K562 (cell line): ENCODE measurements around the gene GLIPR2. TPM values are rescaled to one million over a fixed set of nuclear protein-coding genes. Genes with fewer than 3 reads are reported as not detected.

Source experiments
- ATAC-seq: fragments of 200-7000 bp; cut with Tn5 transposase; 3 replicates; pipeline ENCODE4 v1.9.1; 2020; ENCODE audit warnings: moderate library complexity
- BruUV-seq: library from RNA; stranded (reverse); fragments of 400-500 nt; replicated peaks from 2 replicates; lab custom pipeline; 2021; lab: Mats Ljungman, UMichigan
- CTCF ChIA-PET: fragments of 300-600 bp; formaldehyde crosslinking; extraction: SDS; loops from one replicate; lab custom pipeline; 2021; ENCODE audit warnings: low intra/inter-chr PET ratio; lab: Yijun Ruan, JAX
- POLR2A ChIA-PET: fragments of 300-600, 350-650 bp; sonication (Branson Sonifier 250); formaldehyde crosslinking; extraction: SDS; loops from one replicate; lab custom pipeline; 2021; ENCODE audit warnings: antibody characterized with exemption, inconsistent platforms; lab: Yijun Ruan, JAX
- DNase-seq, 4 experiments: peaks; one replicate each; pipeline versions ENCODE4 v3.0.0 to v3.0.0-alpha.2; 2011 to 2018; ENCODE audit warnings: low spot score in 3 of 4, mixed read lengths in 3 of 4; ENCODE audit errors: extremely low read depth in 1 of 4
- FAIRE-seq: peaks from 2 replicates; lab custom pipeline; 2011; peaks lifted over from hg19 to GRCh38; lab: Jason Lieb, UNC
- H2AFZ ChIP-seq: 2 replicates; pipeline ENCODE4 v1.6.0; 2011; ENCODE audit warnings: low read depth, low read length, control low read depth, inconsistent platforms
- H3K27ac ChIP-seq: fragments of 200-600 bp; 3 replicates; pipeline ENCODE4 v1.8.0; 2011; ENCODE audit warnings: low read depth, mild to moderate bottlenecking, control low read depth, inconsistent platforms, low read length, moderate library complexity, mixed read lengths; ENCODE audit errors: extremely low read depth
- H3K27me3 ChIP-seq, 2 experiments: fragments of 300-600 bp in 1 of 2; 2 replicates in 1 of 2; 3 replicates in 1 of 2; pipeline versions ENCODE4 v1.6.0 to v1.8.0; 2011; ENCODE audit warnings: inconsistent platforms in 2 of 2, low read length in 2 of 2, mild to moderate bottlenecking in 1 of 2, mixed read lengths in 1 of 2, moderate library complexity in 1 of 2; ENCODE audit not compliant: control insufficient read depth in 2 of 2, insufficient read depth in 2 of 2
- H3K36me3 ChIP-seq: fragments of 300-600 bp; 3 replicates; pipeline ENCODE4 v1.8.0; 2011; ENCODE audit warnings: mild to moderate bottlenecking, low read length, inconsistent platforms; ENCODE audit not compliant: control insufficient read depth, insufficient read depth
- H3K4me1 ChIP-seq, 2 experiments: fragments of 200-600 bp in 1 of 2; replicated peaks in 1 of 2; 2 replicates in 1 of 2; 3 replicates in 1 of 2; pipeline versions ENCODE4 v1.5.1 to v1.8.0; 2011; ENCODE audit warnings: inconsistent platforms in 2 of 2, low read length in 2 of 2, mild to moderate bottlenecking in 1 of 2, mixed read lengths in 1 of 2, moderate library complexity in 1 of 2; ENCODE audit not compliant: control insufficient read depth in 2 of 2, insufficient read depth in 2 of 2
- H3K4me2 ChIP-seq: 2 replicates; pipeline ENCODE4 v1.6.1; 2011; ENCODE audit warnings: low read length, control low read depth, inconsistent platforms, mixed read lengths; ENCODE audit not compliant: insufficient read depth
- H3K4me3 ChIP-seq: fragments of 200-600 bp; sonication (generic), shearing (Covaris generic); 2 replicates; pipeline ENCODE4 v1.5.1; 2016; ENCODE audit warnings: control low read depth, inconsistent platforms
- H3K79me2 ChIP-seq: fragments of 200-600 bp; 3 replicates; pipeline ENCODE4 v1.8.0; 2011; ENCODE audit warnings: low read length, inconsistent platforms; ENCODE audit not compliant: control insufficient read depth, insufficient read depth
- H3K9ac ChIP-seq, 2 experiments: 2 replicates each; pipeline versions ENCODE4 v1.6.0 to v1.6.1; 2011; ENCODE audit warnings: low read depth in 2 of 2, low read length in 2 of 2, control low read depth in 1 of 2, inconsistent platforms in 1 of 2, mild to moderate bottlenecking in 1 of 2, mixed read lengths in 1 of 2; ENCODE audit not compliant: insufficient read depth in 1 of 2
- H3K9me1 ChIP-seq: one replicate; pipeline ENCODE4 v1.6.0; 2011; ENCODE audit warnings: inconsistent platforms, mild to moderate bottlenecking, low read length, moderate library complexity; ENCODE audit not compliant: control insufficient read depth, insufficient read depth
- H3K9me3 ChIP-seq: replicated peaks from 2 replicates; pipeline ENCODE4 v1.5.1; 2011; ENCODE audit warnings: low read depth, low read length, inconsistent platforms; ENCODE audit not compliant: control insufficient read depth, insufficient read depth
- H4K20me1 ChIP-seq: replicated peaks from 2 replicates; pipeline ENCODE4 v1.6.1; 2011; ENCODE audit warnings: low read length, inconsistent platforms, mixed read lengths; ENCODE audit not compliant: control insufficient read depth, insufficient read depth
- CCNT2 ChIP-seq: IDR thresholded peaks from 2 replicates; pipeline ENCODE4 v1.6.1; 2011; ENCODE audit warnings: borderline replicate concordance, low read depth, mild to moderate bottlenecking, moderate library complexity, mixed read lengths, low read length; ENCODE audit not compliant: insufficient read length; ENCODE audit errors: extremely low read depth
- E2F5 ChIP-seq: sonication (generic); formaldehyde crosslinking; IDR thresholded peaks from 2 replicates; pipeline ENCODE4 v1.8.0; 2022; ENCODE audit warnings: mild to moderate bottlenecking, missing genetic modification reagents
- GATAD2B ChIP-seq: fragments of 450-650 bp; IDR thresholded peaks from 2 replicates; pipeline ENCODE4 v1.6.1; 2017; ENCODE audit warnings: mild to moderate bottlenecking, borderline replicate concordance
- HDAC1 ChIP-seq, 2 experiments: fragments of 450-650 bp; IDR thresholded peaks; 2 replicates each; pipeline ENCODE4 v1.6.1; 2016 to 2017; ENCODE audit warnings: inconsistent platforms in 1 of 2, mild to moderate bottlenecking in 1 of 2, moderate library complexity in 1 of 2
- KAT2B ChIP-seq: IDR thresholded peaks from one replicate; pipeline ENCODE4 v1.6.1; 2012; ENCODE audit warnings: low read depth, mild to moderate bottlenecking, control low read depth, inconsistent platforms, low read length, moderate library complexity
- NFYB ChIP-seq: IDR thresholded peaks from 2 replicates; pipeline ENCODE4 v1.6.1; 2011; ENCODE audit warnings: mild to moderate bottlenecking, moderate library complexity; ENCODE audit not compliant: insufficient read length; ENCODE audit errors: extremely low read depth
- ZBTB5 ChIP-seq: fragments of 450-650 bp; IDR thresholded peaks from 2 replicates; pipeline ENCODE4 v1.6.1; 2017; ENCODE audit warnings: antibody characterized with exemption
- ZNF77 ChIP-seq: fragments of 250-450 bp; sonication (Bioruptor Pico); IDR thresholded peaks from 2 replicates; pipeline ENCODE4 v1.5.0; 2020
- ZNF830 ChIP-seq: fragments of 250-450 bp; sonication (Bioruptor Pico); IDR thresholded peaks from 2 replicates; pipeline ENCODE4 v1.5.0; 2021; ENCODE audit warnings: mild to moderate bottlenecking
- WGBS: fragments of 100-300 bp; shearing (Covaris generic); methylation state at CpG from one replicate; pipeline ENCODE4 v1.1.6; 2016; ENCODE audit warnings: low coverage, mixed read lengths; ENCODE audit not compliant: insufficient coverage; ENCODE audit errors: missing lambda C conversion rate; 5-methylcytosine and 5-hydroxymethylcytosine counted together
- in situ Hi-C: fragments of 300-500 bp; cut with MboI; formaldehyde crosslinking; loops from 4 replicates; pipeline ENCODE4 v1.15.0; 2018; ENCODE audit warnings: inconsistent platforms, mixed read lengths
- intact Hi-C: fragments of 100-400 bp; cut with micrococcal nuclease; formaldehyde crosslinking; loops from 2 replicates; pipeline ENCODE4 v1.14.2; 2022
- polyA plus RNA-seq, 8 experiments: library from polyadenylated mRNA; depleted of rRNA in 4 of 8; stranded (reverse) in 5 of 8; unstranded in 3 of 8; fragments of >200 nt; fragmentation: Nextera tagmentation in 2 of 8; fragmentation: Illumina TruSeq in 1 of 8; extraction: Ambion mirVana in 2 of 8; extraction: Trizol in 1 of 8; gene quantifications; 2 replicates each; pipeline versions ENCODE4 v1.2.1 to v1.2.3, GENCODE V29; 2011 to 2014; ENCODE audit warnings: inconsistent platforms in 1 of 8, missing spikeins in 1 of 8
- total RNA-seq, 7 experiments: library from RNA; depleted of rRNA in 6 of 7; stranded (reverse); fragments of >200 nt in 6 of 7; fragmentation: Illumina TruSeq in 2 of 7; extraction: Trizol in 2 of 7; gene quantifications; 2 replicates each; pipeline versions ENCODE4 v1.2.1 to v1.2.3, GENCODE V29; 2011 to 2021; ENCODE audit warnings: low replicate concordance in 1 of 7

Gene GLIPR2
- total and polyA plus RNA-seq, 9 of the 15 experiments (the other 6 are each of a cell fraction or from before 2014, with no cell fraction given): 1.4 to 8.8 (median 2.9) TPM

GRCh38 chr9:36163049-36163785, 26.7 kb downstream of the GLIPR2 start (continued):
- TF ChIP-seq ZBTB5: no peak
- no peak for TF ChIP-seq CCNT2
- TF ChIP-seq ZNF830: no peak
- no peak for TF ChIP-seq GATAD2B

GRCh38 chr9:36163786-36164170, 27.2 kb downstream of the GLIPR2 start:
- peaks cover under 1 to 19% of the 10 kb centered on the region in 2 experiments; a peak in 4 of 5 replicates for H3K4me1 ChIP-seq
- no peaks in the 10 kb centered on the region for H3K36me3 ChIP-seq
- no peak overlapping the region for H3K9ac ChIP-seq
- no peak overlapping the region for H3K4me3 ChIP-seq
- H3K4me2 ChIP-seq: no peak overlapping the region
- H3K9me1 ChIP-seq: no peaks in the 10 kb centered on the region
- in situ Hi-C loops: no loop called here
- H3K27me3 ChIP-seq: no peaks in the 10 kb centered on the region
- no peaks in the 10 kb centered on the region for H3K9me3 ChIP-seq
- ChIA-PET POLR2A (interaction anchor here (0.7 to 1.1 kb wide), 3 partner anchors 20 to 27 kb away, joined by 3 to 6 read pairs (median 3); partner anchors contain the start of gene CLTA), CTCF (no interaction called here)
- no peak for FAIRE-seq
- no TSS peak for BruUV-seq
- no peak overlapping the region for H3K27ac ChIP-seq
- H3K79me2 ChIP-seq: no peaks in the 10 kb centered on the region
- DNase-seq: no peak
- WGBS: 29% methylated on average over 4 of the region's 4 CpGs
- H4K20me1 ChIP-seq: no peaks in the 10 kb centered on the region
- ATAC-seq: no peak
- intact Hi-C loops: no loop called here
- TF ChIP-seq NFYB (peak; percentile 26), ZNF77 (CRISPR knock-in tag) (no peak), HDAC1 (IDR thresholded peaks at IDR 0.05) (no peak), KAT2B (no peak), E2F5 (CRISPR knock-in tag) (no peak)
- no peak overlapping the region for H2AFZ ChIP-seq
